A549 (cell line): ENCODE results near the gene SPTA1. TPM values are rescaled to one million over a fixed set of nuclear protein-coding genes. Genes with fewer than 3 reads are reported as not detected.
"Not testable (repeated sequence)": the region's sequence is repeated elsewhere in the genome, so short reads cannot be mapped to it uniquely, and the experiment has no call there.

Experiments used
- ATAC-seq, 2 experiments: fragments of 200-7000 bp in 1 of 2; fragments of >200 bp in 1 of 2; cut with Nextera tagmentation in 1 of 2; cut with Tn5 transposase in 1 of 2; 3 replicates each; pipeline versions ENCODE4 v1.8.0 to v1.9.1; 2018 to 2020; ENCODE audit warnings: mild to moderate bottlenecking in 1 of 2, moderate library complexity in 1 of 2
- CTCF ChIA-PET: fragments of 300-600 bp; sonication (Branson Sonifier 250); formaldehyde crosslinking; extraction: SDS; loops from one replicate; lab custom pipeline; 2021; ENCODE audit warnings: antibody characterized with exemption, inconsistent platforms; lab: Yijun Ruan, JAX
- POLR2A ChIA-PET: fragments of 350-600 bp; formaldehyde crosslinking; extraction: SDS; loops from one replicate; lab custom pipeline; 2021; ENCODE audit warnings: antibody characterized with exemption, inconsistent platforms; lab: Yijun Ruan, JAX
- DNase-seq, 2 experiments: peaks; one replicate each; pipeline versions ENCODE4 v3.0.0 to v3.0.0-alpha.2; 2011 to 2016; ENCODE audit warnings: low read depth in 1 of 2, low spot score in 1 of 2
- FAIRE-seq: peaks from 2 replicates; lab custom pipeline; 2011; peaks lifted over from hg19 to GRCh38; lab: Jason Lieb, UNC
- H3K27ac ChIP-seq, 2 experiments: fragments of >200 bp; sonication (Bioruptor Twin); formaldehyde crosslinking; 3 replicates each; pipeline ENCODE4 v1.5.1; 2016 to 2017
- H3K4me1 ChIP-seq: fragments of >200 bp; sonication (Bioruptor Twin); formaldehyde crosslinking; 3 replicates; pipeline ENCODE4 v1.6.1; 2016
- H3K4me2 ChIP-seq: fragments of >200 bp; sonication (Bioruptor Twin); formaldehyde crosslinking; 3 replicates; pipeline ENCODE4 v1.6.1; 2016
- H3K4me3 ChIP-seq: fragments of >200 bp; sonication (Bioruptor Twin); formaldehyde crosslinking; 3 replicates; pipeline ENCODE4 v1.5.1; 2016
- H3K9me3 ChIP-seq: fragments of >200 bp; sonication (Bioruptor Twin); formaldehyde crosslinking; 3 replicates; pipeline ENCODE4 v1.6.1; 2016
- BHLHE40 ChIP-seq: IDR thresholded peaks from 2 replicates; pipeline ENCODE4 v1.6.1; 2012; ENCODE audit warnings: low read depth, low read length, inconsistent platforms
- CBX8 ChIP-seq: fragments of 200-600 bp; sonication (generic); IDR thresholded peaks from 2 replicates; pipeline ENCODE4 v1.6.1; 2016
- CHD2 ChIP-seq: fragments of 150-350 bp; IDR thresholded peaks from 2 replicates; pipeline ENCODE4 v1.6.1; 2014; ENCODE audit warnings: low read length; ENCODE audit not compliant: partially characterized antibody
- EHMT2 ChIP-seq: fragments of 200-600 bp; sonication (generic); IDR thresholded peaks from 2 replicates; pipeline ENCODE4 v1.6.1; 2016; ENCODE audit warnings: antibody characterized with exemption, low read depth, mild to moderate bottlenecking, moderate library complexity
- ELK1 ChIP-seq: fragments of 150-350 bp; IDR thresholded peaks from 2 replicates; pipeline ENCODE4 v1.6.1; 2014; ENCODE audit warnings: low read depth, mild to moderate bottlenecking, low read length
- EP300 ChIP-seq, 2 experiments: fragments of >200 bp; sonication (Bioruptor Twin); formaldehyde crosslinking; IDR thresholded peaks; 2 replicates in 1 of 2; 3 replicates in 1 of 2; pipeline ENCODE4 v1.6.1; 2016 to 2017
- ESRRA ChIP-seq: fragments of 150-350 bp; IDR thresholded peaks from 2 replicates; pipeline ENCODE4 v1.6.1; 2014; ENCODE audit warnings: mild to moderate bottlenecking, low read length, borderline replicate concordance
- FOSB ChIP-seq: fragments of 250-450 bp; sonication (Bioruptor Pico); IDR thresholded peaks from 2 replicates; pipeline ENCODE4 v1.5.0; 2020; ENCODE audit warnings: mild to moderate bottlenecking, moderate library complexity
- FOXS1 ChIP-seq: fragments of 250-450 bp; sonication (Bioruptor Pico); IDR thresholded peaks from 2 replicates; pipeline ENCODE4 v1.5.0; 2020; ENCODE audit warnings: mild to moderate bottlenecking, moderate library complexity
- HOXA7 ChIP-seq: fragments of 250-450 bp; sonication (Bioruptor Pico); IDR thresholded peaks from 2 replicates; pipeline ENCODE4 v1.5.0; 2020; ENCODE audit warnings: mild to moderate bottlenecking, moderate library complexity
- HOXB13 ChIP-seq: fragments of 250-450 bp; sonication (Bioruptor Pico); IDR thresholded peaks from 2 replicates; pipeline ENCODE4 v1.5.0; 2020; ENCODE audit warnings: low read depth, mild to moderate bottlenecking, moderate library complexity
- HOXB5 ChIP-seq: fragments of 250-450 bp; sonication (Bioruptor Pico); IDR thresholded peaks from 2 replicates; pipeline ENCODE4 v1.5.0; 2020; ENCODE audit warnings: mild to moderate bottlenecking, moderate library complexity
- NFE2L2 ChIP-seq: fragments of 150-350 bp; conservative IDR thresholded peaks from 2 replicates; pipeline ENCODE4 v1.6.1; 2014; ENCODE audit warnings: low read length
- NR3C1 ChIP-seq: fragments of >200 bp; sonication (Bioruptor Twin); formaldehyde crosslinking; IDR thresholded peaks from 3 replicates; pipeline ENCODE4 v1.6.1; 2017
- PBX3 ChIP-seq: IDR thresholded peaks from 2 replicates; pipeline ENCODE4 v1.6.1; 2012
- PHF8 ChIP-seq: fragments of 200-600 bp; sonication (generic); IDR thresholded peaks from 2 replicates; pipeline ENCODE4 v1.6.1; 2016; ENCODE audit warnings: low read depth, mild to moderate bottlenecking, antibody characterized with exemption, moderate library complexity, borderline replicate concordance
- POLR2A ChIP-seq: IDR thresholded peaks from 2 replicates; pipeline ENCODE4 v1.6.1; 2012; ENCODE audit warnings: mild to moderate bottlenecking, low read length
- POLR2AphosphoS2 ChIP-seq: conservative IDR thresholded peaks from 2 replicates; pipeline ENCODE4 v1.6.1; 2012; ENCODE audit warnings: low read length, improper control_type of control experiment, inconsistent platforms
- RARB ChIP-seq: fragments of 250-450 bp; sonication (Bioruptor Pico); IDR thresholded peaks from 2 replicates; pipeline ENCODE4 v1.8.0; 2021; ENCODE audit warnings: mild to moderate bottlenecking, moderate library complexity
- RCOR1 ChIP-seq: fragments of 150-350 bp; IDR thresholded peaks from 2 replicates; pipeline ENCODE4 v1.6.1; 2014; ENCODE audit warnings: antibody characterized with exemption, low read length, low read depth
- RNF2 ChIP-seq: fragments of 200-600 bp; sonication (generic); IDR thresholded peaks from 2 replicates; pipeline ENCODE4 v1.6.1; 2016; ENCODE audit warnings: low read depth, mild to moderate bottlenecking, antibody characterized with exemption, moderate library complexity, borderline replicate concordance
- SREBF2 ChIP-seq: fragments of 450-650 bp; IDR thresholded peaks from 2 replicates; pipeline ENCODE4 v1.6.1; 2014; ENCODE audit warnings: mild to moderate bottlenecking, moderate library complexity
- TP53 ChIP-seq: fragments of 250-450 bp; sonication (Bioruptor Pico); IDR thresholded peaks from 2 replicates; pipeline ENCODE4 v1.5.0; 2021; ENCODE audit warnings: mild to moderate bottlenecking, moderate library complexity
- ZC3H11A ChIP-seq: fragments of 450-650 bp; IDR thresholded peaks from 2 replicates; pipeline ENCODE4 v1.6.1; 2014; ENCODE audit warnings: antibody characterized with exemption, mild to moderate bottlenecking
- ZNF302 ChIP-seq: fragments of 250-450 bp; sonication (Bioruptor Pico); IDR thresholded peaks from 2 replicates; pipeline ENCODE4 v1.9.0; 2021; ENCODE audit warnings: inconsistent platforms, mild to moderate bottlenecking, moderate library complexity
- ZSCAN20 ChIP-seq: fragments of 250-450 bp; sonication (Bioruptor Pico); IDR thresholded peaks from 2 replicates; pipeline ENCODE4 v1.8.0; 2022; ENCODE audit warnings: mild to moderate bottlenecking, moderate library complexity
- WGBS: methylation state at CpG from one replicate; pipeline ENCODE4 v1.1.6; 2017; ENCODE audit errors: missing lambda C conversion rate; 5-methylcytosine and 5-hydroxymethylcytosine counted together
- polyA plus RNA-seq, 4 experiments: library from polyadenylated mRNA; depleted of rRNA in 3 of 4; stranded (reverse); fragments of >200 nt; fragmentation: RNase III in 1 of 4; extraction: RNeasy Plus Mini Kit Qiagen cat#74134 plus additional on column Dnase treatment in 1 of 4; gene quantifications; 2 replicates in 3 of 4; 3 replicates in 1 of 4; pipeline ENCODE4 v1.2.3, GENCODE V29; 2011 to 2017
- TF ChIP-seq, protein P1 (sequence below): fragments of >200 bp; sonication (Bioruptor Twin); formaldehyde crosslinking; IDR thresholded peaks from 2 replicates; pipeline ENCODE4 v1.6.1; 2016
- TF ChIP-seq, protein P2 (sequence below): fragments of 250-450 bp; sonication (Bioruptor Pico); IDR thresholded peaks from 2 replicates; pipeline ENCODE4 v1.5.0; 2020; ENCODE audit warnings: low read depth, mild to moderate bottlenecking, moderate library complexity

Gene SPTA1
- polyA plus RNA-seq, 2 of the 4 experiments (the other 2 are of a cell fraction): 0.10 TPM; not detected in 1

DNA sequence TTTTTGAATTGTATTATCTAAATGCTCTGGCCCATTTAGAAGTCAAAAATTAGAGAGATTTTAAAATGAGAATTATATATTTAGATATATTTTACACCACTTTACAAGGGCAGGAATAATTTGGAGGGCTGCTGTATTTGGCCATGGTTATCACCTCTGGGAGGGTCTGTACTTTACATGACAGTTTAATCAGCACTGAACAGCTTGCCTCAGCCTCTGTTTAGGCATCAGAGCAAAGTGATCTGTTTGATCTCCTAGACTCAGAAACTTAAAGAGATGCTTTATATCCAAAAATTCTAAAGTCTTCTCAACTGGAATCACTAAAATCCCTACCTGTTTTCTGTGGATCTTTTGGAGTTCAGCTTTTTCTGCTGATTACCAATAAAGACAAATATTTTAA lies 5.4 kb upstream of the SPTA1 start:
- DNase-seq (no peak), ATAC-seq (no peak), FAIRE-seq (no peak)
- H3K9me3 ChIP-seq: no peaks in the 10 kb centered on the region
- no peaks in the 10 kb centered on the region for H3K4me1 ChIP-seq
- POLR2A ChIA-PET: no interaction called here
- H3K4me2 ChIP-seq: no peak overlapping the region
- CTCF ChIA-PET: no interaction called here
- H3K27ac ChIP-seq: no peak overlapping the region
- H3K4me3 ChIP-seq: no peak overlapping the region
- TF ChIP-seq EHMT2: no peak
- TF ChIP-seq CHD2: no peak
- TF ChIP-seq RARB (CRISPR knock-in tag): no peak
- TF ChIP-seq, protein P1, sequence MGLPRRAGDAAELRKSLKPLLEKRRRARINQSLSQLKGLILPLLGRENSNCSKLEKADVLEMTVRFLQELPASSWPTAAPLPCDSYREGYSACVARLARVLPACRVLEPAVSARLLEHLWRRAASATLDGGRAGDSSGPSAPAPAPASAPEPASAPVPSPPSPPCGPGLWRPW: no peak
- TF ChIP-seq CBX8: no peak
- TF ChIP-seq ESRRA: no peak
- no peak for TF ChIP-seq BHLHE40
- TF ChIP-seq HOXA7: no peak
- no peak for TF ChIP-seq POLR2A
- TF ChIP-seq ZSCAN20: no peak
- TF ChIP-seq SREBF2: no peak
- TF ChIP-seq HOXB5: no peak
- TF ChIP-seq TP53 (CRISPR knock-in tag): no peak
- TF ChIP-seq NFE2L2: no peak
- TF ChIP-seq RCOR1: no peak
- no peak for TF ChIP-seq POLR2AphosphoS2
- TF ChIP-seq FOXS1: no peak
- TF ChIP-seq HOXB13 (CRISPR knock-in tag): no peak
- no peak for TF ChIP-seq FOSB (CRISPR knock-in tag)
- TF ChIP-seq RNF2: no peak

DNA sequence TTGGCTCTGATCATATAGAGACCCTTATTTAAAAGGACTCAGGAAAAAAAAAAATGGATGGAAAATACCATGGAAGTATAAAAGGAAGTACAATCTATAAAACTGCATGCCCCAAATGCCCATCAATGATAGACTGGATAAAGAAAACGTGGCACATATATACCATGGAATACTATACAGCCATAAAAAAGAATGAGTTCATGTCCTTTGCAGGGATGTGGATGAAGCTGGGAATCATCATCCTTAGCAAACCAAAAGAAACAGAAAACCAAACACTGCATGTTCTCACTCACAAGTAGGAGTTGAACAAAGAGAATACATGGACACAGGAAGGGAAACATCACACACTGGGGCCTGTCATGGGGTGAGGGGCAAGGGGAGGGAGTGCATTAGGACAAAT lies 4.6 kb upstream of the SPTA1 start:
- H3K9me3 ChIP-seq, H3K4me3 ChIP-seq, FAIRE-seq, H3K4me1 ChIP-seq, H3K4me2 ChIP-seq, H3K27ac ChIP-seq, CTCF ChIA-PET, POLR2A ChIA-PET, DNase-seq, ATAC-seq: not testable (repeated sequence)
- 0% methylated on average over 1 of the region's 1 CpG for WGBS

DNA sequence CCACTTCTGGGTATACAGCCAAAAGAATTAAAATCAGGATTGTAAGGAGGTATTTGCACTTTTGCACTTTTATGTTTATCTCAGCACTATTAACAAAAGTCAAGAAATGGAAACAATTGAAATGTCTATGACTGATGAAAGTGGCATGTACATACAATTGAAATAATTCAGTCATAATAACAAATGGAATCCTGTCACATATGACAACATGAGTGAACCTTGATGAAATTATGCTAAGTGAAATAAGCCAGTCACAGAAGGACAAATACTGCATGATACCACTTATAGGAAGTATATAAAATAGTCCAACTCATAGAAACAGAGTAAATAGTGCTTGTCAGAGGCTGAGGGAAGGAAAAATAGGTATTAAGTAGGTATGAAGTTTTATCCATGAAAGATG lies 3.4 kb upstream of the SPTA1 start:
- TF ChIP-seq ZC3H11A: no peak
- TF ChIP-seq NR3C1: no peak
- no peak for TF ChIP-seq ZNF302 (CRISPR knock-in tag)
- no peak for TF ChIP-seq ESRRA
- no peak for TF ChIP-seq POLR2A
- no peak for TF ChIP-seq CBX8
- TF ChIP-seq EP300 (IDR thresholded peaks at IDR 0.05): no peak
- no peak for TF ChIP-seq ELK1
- TF ChIP-seq FOSB (CRISPR knock-in tag): no peak
- TF ChIP-seq PHF8: no peak
- no peak for TF ChIP-seq PBX3
- no peak for TF ChIP-seq BHLHE40
- TF ChIP-seq HOXA7: no peak
- TF ChIP-seq, protein P2, sequence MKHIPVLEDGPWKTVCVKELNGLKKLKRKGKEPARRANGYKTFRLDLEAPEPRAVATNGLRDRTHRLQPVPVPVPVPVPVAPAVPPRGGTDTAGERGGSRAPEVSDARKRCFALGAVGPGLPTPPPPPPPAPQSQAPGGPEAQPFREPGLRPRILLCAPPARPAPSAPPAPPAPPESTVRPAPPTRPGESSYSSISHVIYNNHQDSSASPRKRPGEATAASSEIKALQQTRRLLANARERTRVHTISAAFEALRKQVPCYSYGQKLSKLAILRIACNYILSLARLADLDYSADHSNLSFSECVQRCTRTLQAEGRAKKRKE (CRISPR knock-in tag): no peak
- CTCF ChIA-PET: no interaction called here
- H3K9me3 ChIP-seq: no peaks in the 10 kb centered on the region
- DNase-seq (no peak), ATAC-seq (no peak), FAIRE-seq (no peak)
- no peak overlapping the region for H3K27ac ChIP-seq
- POLR2A ChIA-PET: no interaction called here
- H3K4me3 ChIP-seq: no peak overlapping the region
- no peak overlapping the region for H3K4me2 ChIP-seq
- no peaks in the 10 kb centered on the region for H3K4me1 ChIP-seq
